K562 (cell line): Measurements from ENCODE around the gene PODNL1. TPM values are rescaled to one million over a fixed set of nuclear protein-coding genes. Genes with fewer than 3 reads are reported as not detected.

Experiments
- ATAC-seq: fragments of 200-7000 bp; cut with Tn5 transposase; 3 replicates; pipeline ENCODE4 v1.9.1; 2020; ENCODE audit warnings: moderate library complexity
- BruUV-seq: library from RNA; stranded (reverse); fragments of 400-500 nt; replicated peaks from 2 replicates; lab custom pipeline; 2021; lab: Mats Ljungman, UMichigan
- CTCF ChIA-PET: fragments of 300-600 bp; formaldehyde crosslinking; extraction: SDS; loops from one replicate; lab custom pipeline; 2021; ENCODE audit warnings: low intra/inter-chr PET ratio; lab: Yijun Ruan, JAX
- POLR2A ChIA-PET: fragments of 300-600, 350-650 bp; sonication (Branson Sonifier 250); formaldehyde crosslinking; extraction: SDS; loops from one replicate; lab custom pipeline; 2021; ENCODE audit warnings: antibody characterized with exemption, inconsistent platforms; lab: Yijun Ruan, JAX
- DNase-seq, 4 experiments: peaks; one replicate each; pipeline versions ENCODE4 v3.0.0 to v3.0.0-alpha.2; 2011 to 2018; ENCODE audit warnings: low spot score in 3 of 4, mixed read lengths in 3 of 4; ENCODE audit errors: extremely low read depth in 1 of 4
- FAIRE-seq: peaks from 2 replicates; lab custom pipeline; 2011; peaks lifted over from hg19 to GRCh38; lab: Jason Lieb, UNC
- H2AFZ ChIP-seq: 2 replicates; pipeline ENCODE4 v1.6.0; 2011; ENCODE audit warnings: low read depth, low read length, control low read depth, inconsistent platforms
- H3K27ac ChIP-seq: fragments of 200-600 bp; 3 replicates; pipeline ENCODE4 v1.8.0; 2011; ENCODE audit warnings: low read depth, mild to moderate bottlenecking, control low read depth, inconsistent platforms, low read length, moderate library complexity, mixed read lengths; ENCODE audit errors: extremely low read depth
- H3K27me3 ChIP-seq, 2 experiments: fragments of 300-600 bp in 1 of 2; 2 replicates in 1 of 2; 3 replicates in 1 of 2; pipeline versions ENCODE4 v1.6.0 to v1.8.0; 2011; ENCODE audit warnings: inconsistent platforms in 2 of 2, low read length in 2 of 2, mild to moderate bottlenecking in 1 of 2, mixed read lengths in 1 of 2, moderate library complexity in 1 of 2; ENCODE audit not compliant: control insufficient read depth in 2 of 2, insufficient read depth in 2 of 2
- H3K36me3 ChIP-seq: fragments of 300-600 bp; 3 replicates; pipeline ENCODE4 v1.8.0; 2011; ENCODE audit warnings: mild to moderate bottlenecking, low read length, inconsistent platforms; ENCODE audit not compliant: control insufficient read depth, insufficient read depth
- H3K4me1 ChIP-seq, 2 experiments: fragments of 200-600 bp in 1 of 2; replicated peaks in 1 of 2; 2 replicates in 1 of 2; 3 replicates in 1 of 2; pipeline versions ENCODE4 v1.5.1 to v1.8.0; 2011; ENCODE audit warnings: inconsistent platforms in 2 of 2, low read length in 2 of 2, mild to moderate bottlenecking in 1 of 2, mixed read lengths in 1 of 2, moderate library complexity in 1 of 2; ENCODE audit not compliant: control insufficient read depth in 2 of 2, insufficient read depth in 2 of 2
- H3K4me2 ChIP-seq: 2 replicates; pipeline ENCODE4 v1.6.1; 2011; ENCODE audit warnings: low read length, control low read depth, inconsistent platforms, mixed read lengths; ENCODE audit not compliant: insufficient read depth
- H3K4me3 ChIP-seq: fragments of 200-600 bp; sonication (generic), shearing (Covaris generic); 2 replicates; pipeline ENCODE4 v1.5.1; 2016; ENCODE audit warnings: control low read depth, inconsistent platforms
- H3K79me2 ChIP-seq: fragments of 200-600 bp; 3 replicates; pipeline ENCODE4 v1.8.0; 2011; ENCODE audit warnings: low read length, inconsistent platforms; ENCODE audit not compliant: control insufficient read depth, insufficient read depth
- H3K9ac ChIP-seq, 2 experiments: 2 replicates each; pipeline versions ENCODE4 v1.6.0 to v1.6.1; 2011; ENCODE audit warnings: low read depth in 2 of 2, low read length in 2 of 2, control low read depth in 1 of 2, inconsistent platforms in 1 of 2, mild to moderate bottlenecking in 1 of 2, mixed read lengths in 1 of 2; ENCODE audit not compliant: insufficient read depth in 1 of 2
- H3K9me1 ChIP-seq: one replicate; pipeline ENCODE4 v1.6.0; 2011; ENCODE audit warnings: inconsistent platforms, mild to moderate bottlenecking, low read length, moderate library complexity; ENCODE audit not compliant: control insufficient read depth, insufficient read depth
- H3K9me3 ChIP-seq: replicated peaks from 2 replicates; pipeline ENCODE4 v1.5.1; 2011; ENCODE audit warnings: low read depth, low read length, inconsistent platforms; ENCODE audit not compliant: control insufficient read depth, insufficient read depth
- H4K20me1 ChIP-seq: replicated peaks from 2 replicates; pipeline ENCODE4 v1.6.1; 2011; ENCODE audit warnings: low read length, inconsistent platforms, mixed read lengths; ENCODE audit not compliant: control insufficient read depth, insufficient read depth
- BCOR ChIP-seq: fragments of 450-650 bp; IDR thresholded peaks from 2 replicates; pipeline ENCODE4 v1.6.1; 2016
- IFI16 ChIP-seq: fragments of 250-450 bp; sonication (Bioruptor Pico); IDR thresholded peaks from 2 replicates; pipeline ENCODE4 v2.1.2; 2022; ENCODE audit warnings: mild to moderate bottlenecking, inconsistent platforms
- RBM14 ChIP-seq: fragments of 200-400 bp; formaldehyde crosslinking; IDR thresholded peaks from 2 replicates; pipeline ENCODE4 v1.6.1; 2018; ENCODE audit warnings: low read depth, mild to moderate bottlenecking, low read length, moderate library complexity, borderline replicate concordance; ENCODE audit not compliant: insufficient read depth
- SOX6 ChIP-seq: fragments of 450-650 bp; IDR thresholded peaks from 2 replicates; pipeline ENCODE4 v1.6.1; 2014; ENCODE audit warnings: mild to moderate bottlenecking
- SP1 ChIP-seq: sonication (generic); formaldehyde crosslinking; IDR thresholded peaks from 2 replicates; pipeline ENCODE4 v1.8.1; 2022; ENCODE audit warnings: mild to moderate bottlenecking, missing genetic modification reagents
- ZBTB7A ChIP-seq: IDR thresholded peaks from 2 replicates; pipeline ENCODE4 v1.6.1; 2011; ENCODE audit warnings: low read depth, mild to moderate bottlenecking, low read length, moderate library complexity, borderline replicate concordance; ENCODE audit not compliant: control insufficient read depth
- ZFX ChIP-seq: sonication (generic); formaldehyde crosslinking; IDR thresholded peaks from 2 replicates; pipeline ENCODE4 v1.8.0; 2022; ENCODE audit warnings: mild to moderate bottlenecking, missing genetic modification reagents, moderate library complexity
- WGBS: fragments of 100-300 bp; shearing (Covaris generic); methylation state at CpG from one replicate; pipeline ENCODE4 v1.1.6; 2016; ENCODE audit warnings: low coverage, mixed read lengths; ENCODE audit not compliant: insufficient coverage; ENCODE audit errors: missing lambda C conversion rate; 5-methylcytosine and 5-hydroxymethylcytosine counted together
- in situ Hi-C: fragments of 300-500 bp; cut with MboI; formaldehyde crosslinking; loops from 4 replicates; pipeline ENCODE4 v1.15.0; 2018; ENCODE audit warnings: inconsistent platforms, mixed read lengths
- intact Hi-C: fragments of 100-400 bp; cut with micrococcal nuclease; formaldehyde crosslinking; loops from 2 replicates; pipeline ENCODE4 v1.14.2; 2022
- polyA plus RNA-seq, 8 experiments: library from polyadenylated mRNA; depleted of rRNA in 4 of 8; stranded (reverse) in 5 of 8; unstranded in 3 of 8; fragments of >200 nt; fragmentation: Nextera tagmentation in 2 of 8; fragmentation: Illumina TruSeq in 1 of 8; extraction: Ambion mirVana in 2 of 8; extraction: Trizol in 1 of 8; gene quantifications; 2 replicates each; pipeline versions ENCODE4 v1.2.1 to v1.2.3, GENCODE V29; 2011 to 2014; ENCODE audit warnings: inconsistent platforms in 1 of 8, missing spikeins in 1 of 8
- total RNA-seq, 7 experiments: library from RNA; depleted of rRNA in 6 of 7; stranded (reverse); fragments of >200 nt in 6 of 7; fragmentation: Illumina TruSeq in 2 of 7; extraction: Trizol in 2 of 7; gene quantifications; 2 replicates each; pipeline versions ENCODE4 v1.2.1 to v1.2.3, GENCODE V29; 2011 to 2021; ENCODE audit warnings: low replicate concordance in 1 of 7
- TF ChIP-seq, protein P1 (sequence below): fragments of 450-650 bp; formaldehyde crosslinking; IDR thresholded peaks from 2 replicates; pipeline ENCODE4 v1.4.0; 2020; ENCODE audit warnings: mild to moderate bottlenecking, moderate library complexity

Gene PODNL1
- total and polyA plus RNA-seq, 9 of the 15 experiments (the other 6 are each of a cell fraction or from before 2014, with no cell fraction given), result 0.18 to 0.47 (median 0.23) TPM; not detected in 3

DNA sequence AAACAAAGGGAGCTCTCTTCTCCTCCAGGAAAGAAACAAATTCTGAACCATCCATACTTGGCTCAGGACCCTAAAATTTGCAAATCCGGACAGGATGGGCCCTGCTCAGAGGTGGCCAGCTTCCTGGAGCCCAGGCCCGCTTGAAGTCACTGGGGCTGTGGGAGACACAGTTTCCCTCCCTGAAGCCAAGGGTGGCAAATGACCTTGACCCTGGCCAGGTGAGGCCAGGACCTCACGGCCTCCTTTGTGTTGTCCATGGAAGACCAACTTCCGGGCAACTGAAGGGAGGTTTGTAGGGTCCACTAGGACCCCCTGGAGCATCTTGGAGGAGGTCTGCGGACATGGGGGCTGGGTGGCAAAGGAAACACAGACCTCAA lies 55.8 kb downstream of the PODNL1 start:
- Histone ChIP-seq H3K27me3 (no peaks in the 10 kb centered on the region; a peak in 1 of 5 replicates), H3K36me3 (no peaks in the 10 kb centered on the region), H2AFZ (no peak overlapping the region), H3K4me3 (no peak overlapping the region), H4K20me1 (no peaks in the 10 kb centered on the region), H3K9ac (peak overlapping the region in 1 of 2 experiments; percentile 14; a peak in 1 of 4 replicates), H3K4me2 (no peak overlapping the region), H3K9me1 (no peaks in the 10 kb centered on the region), H3K79me2 (no peaks in the 10 kb centered on the region), H3K4me1 (peaks cover 21 to 63% of the 10 kb centered on the region in 2 experiments), H3K9me3 (no peaks in the 10 kb centered on the region), H3K27ac (no peak overlapping the region)
- ATAC-seq (no peak), DNase-seq (no peak), FAIRE-seq (no peak)
- intact Hi-C loops, result loop anchor here (5.0 kb wide), 1 partner anchor 465 kb away; no protein-coding TSS in a partner anchor
- no TSS peak for BruUV-seq
- peak; percentile 9; the same call in 1 of the 2 replicates for TF ChIP-seq ZFX (CRISPR knock-in tag)
- no peak for TF ChIP-seq RBM14
- ChIA-PET POLR2A (interaction anchor here (1.0 kb wide), 1 partner anchor 20 kb away, joined by 4 read pairs; no protein-coding TSS in a partner anchor), CTCF (no interaction called here)
- in situ Hi-C loops, result loop anchor here (5.0 kb wide), 1 partner anchor 190 kb away; the partner anchor contains the start of gene MISP3
- 78% methylated on average over 5 of the region's 5 CpGs for WGBS

GRCh38 chr19:13881692-13882418 lies 56.4 kb downstream of the PODNL1 start:
- peak overlapping the region; percentile 43; the same call in 1 of the 3 replicates for H3K27ac ChIP-seq

More at GRCh38 chr19:13881692-13882418, 56.4 kb downstream of the PODNL1 start:
- 48% methylated on average over 13 of the region's 17 CpGs for WGBS
- H3K4me3 ChIP-seq, result no peak overlapping the region
- H3K27me3 ChIP-seq, result no peaks in the 10 kb centered on the region; a peak in 1 of 5 replicates
- peaks cover 17 to 63% of the 10 kb centered on the region in 2 experiments for H3K4me1 ChIP-seq
- POLR2A ChIA-PET, result interaction anchor here (0.6 to 2.1 kb wide), 3 partner anchors 20 to 150 kb away, joined by 3 to 5 read pairs (median 4); partner anchors contain the start of gene IL27RA
- in situ Hi-C loops (loop anchor here (5.0 kb wide), 1 partner anchor 190 kb away; the partner anchor contains the start of gene MISP3), intact Hi-C loops (loop anchor here (5.0 kb wide), 1 partner anchor 465 kb away; no protein-coding TSS in a partner anchor)
- peak overlapping the region; percentile 67; the same call in 1 of the 2 replicates for H2AFZ ChIP-seq
- FAIRE-seq (peak; percentile 65), DNase-seq (no peak), ATAC-seq (no peak)
- no peak overlapping the region for H3K4me2 ChIP-seq
- BruUV-seq, result no TSS peak
- CTCF ChIA-PET, result no interaction called here
- H4K20me1 ChIP-seq, result no peaks in the 10 kb centered on the region
- H3K36me3 ChIP-seq, result no peaks in the 10 kb centered on the region
- no peak for TF ChIP-seq IFI16 (CRISPR knock-in tag)
- TF ChIP-seq ZFX (CRISPR knock-in tag), result peak; percentile 13; the same call in 1 of the 2 replicates
- TF ChIP-seq SOX6, result no peak
- peak; percentile 53; the same call in 1 of the 2 replicates for TF ChIP-seq ZBTB7A
- TF ChIP-seq, protein P1, sequence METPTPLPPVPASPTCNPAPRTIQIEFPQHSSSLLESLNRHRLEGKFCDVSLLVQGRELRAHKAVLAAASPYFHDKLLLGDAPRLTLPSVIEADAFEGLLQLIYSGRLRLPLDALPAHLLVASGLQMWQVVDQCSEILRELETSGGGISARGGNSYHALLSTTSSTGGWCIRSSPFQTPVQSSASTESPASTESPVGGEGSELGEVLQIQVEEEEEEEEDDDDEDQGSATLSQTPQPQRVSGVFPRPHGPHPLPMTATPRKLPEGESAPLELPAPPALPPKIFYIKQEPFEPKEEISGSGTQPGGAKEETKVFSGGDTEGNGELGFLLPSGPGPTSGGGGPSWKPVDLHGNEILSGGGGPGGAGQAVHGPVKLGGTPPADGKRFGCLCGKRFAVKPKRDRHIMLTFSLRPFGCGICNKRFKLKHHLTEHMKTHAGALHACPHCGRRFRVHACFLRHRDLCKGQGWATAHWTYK (CRISPR knock-in tag), result no peak
- TF ChIP-seq SP1 (CRISPR knock-in tag), result 0 out of 2 replicates have a peak, but pooled peaks have one; percentile 36
- no peak for TF ChIP-seq BCOR
- H3K79me2 ChIP-seq, result no peaks in the 10 kb centered on the region
- no peaks in the 10 kb centered on the region for H3K9me3 ChIP-seq
- no peaks in the 10 kb centered on the region for H3K9me1 ChIP-seq
- peak overlapping the region in 1 of 2 experiments; percentile 86; a peak in 3 of 4 replicates for H3K9ac ChIP-seq
